ENCODE measurements around the gene TRIP13.

DNA sequence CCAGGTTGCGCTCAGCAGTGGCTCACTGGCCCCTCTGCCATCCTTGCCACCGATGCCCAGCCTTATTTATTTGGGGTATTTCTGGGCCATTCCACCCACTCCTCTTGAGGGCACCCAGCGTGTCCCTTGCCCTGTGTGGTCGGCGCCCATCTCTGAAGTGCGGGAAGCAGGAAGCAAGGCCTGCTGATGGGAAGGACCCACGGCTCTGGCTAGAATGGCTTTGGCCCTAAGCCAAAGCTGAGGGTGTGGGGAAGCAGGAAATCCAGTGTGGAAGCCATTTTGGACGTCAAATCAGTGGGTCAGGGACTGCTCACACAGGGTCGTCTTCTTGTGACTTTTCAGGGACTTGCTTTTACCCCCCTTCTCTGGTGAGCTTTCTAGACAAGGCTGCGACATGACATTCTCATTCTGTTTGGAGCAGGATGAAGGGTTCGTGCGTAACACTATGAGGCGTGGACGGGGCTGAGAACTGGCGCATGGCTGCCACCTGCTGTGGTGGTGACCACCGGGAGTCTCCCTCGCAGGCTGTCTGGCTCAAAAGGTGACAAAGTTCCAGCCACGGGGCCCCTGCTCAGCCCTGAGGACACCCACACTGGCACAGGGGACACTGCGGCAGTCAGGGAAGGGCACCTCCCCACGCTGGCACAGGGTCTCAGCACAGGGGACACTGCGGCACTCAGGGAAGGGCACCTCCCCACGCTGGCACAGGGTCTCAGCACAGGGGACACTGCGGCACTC, 65.2 kb downstream of the TRIP13 start:
- TF ChIP-seq, protein P1, sequence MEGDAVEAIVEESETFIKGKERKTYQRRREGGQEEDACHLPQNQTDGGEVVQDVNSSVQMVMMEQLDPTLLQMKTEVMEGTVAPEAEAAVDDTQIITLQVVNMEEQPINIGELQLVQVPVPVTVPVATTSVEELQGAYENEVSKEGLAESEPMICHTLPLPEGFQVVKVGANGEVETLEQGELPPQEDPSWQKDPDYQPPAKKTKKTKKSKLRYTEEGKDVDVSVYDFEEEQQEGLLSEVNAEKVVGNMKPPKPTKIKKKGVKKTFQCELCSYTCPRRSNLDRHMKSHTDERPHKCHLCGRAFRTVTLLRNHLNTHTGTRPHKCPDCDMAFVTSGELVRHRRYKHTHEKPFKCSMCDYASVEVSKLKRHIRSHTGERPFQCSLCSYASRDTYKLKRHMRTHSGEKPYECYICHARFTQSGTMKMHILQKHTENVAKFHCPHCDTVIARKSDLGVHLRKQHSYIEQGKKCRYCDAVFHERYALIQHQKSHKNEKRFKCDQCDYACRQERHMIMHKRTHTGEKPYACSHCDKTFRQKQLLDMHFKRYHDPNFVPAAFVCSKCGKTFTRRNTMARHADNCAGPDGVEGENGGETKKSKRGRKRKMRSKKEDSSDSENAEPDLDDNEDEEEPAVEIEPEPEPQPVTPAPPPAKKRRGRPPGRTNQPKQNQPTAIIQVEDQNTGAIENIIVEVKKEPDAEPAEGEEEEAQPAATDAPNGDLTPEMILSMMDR (IDR thresholded peaks at IDR 0.05): no peak
- no peak for TF ChIP-seq POLR2A (IDR thresholded peaks at IDR 0.05)
